ENCODE results near the gene PRKCE. TPM values are rescaled to one million over a fixed set of nuclear protein-coding genes. Genes with fewer than 3 reads are reported as not detected.

The PRKCE gene
- total RNA-seq, 2 donors from 2014 or later = 10.4 to 13.8 TPM

GRCh38 chr2:45992741-45993475 lies 341.4 kb downstream of the PRKCE start:
- ATAC-seq (no peak), DNase-seq (ENCODE audit: low spot score in 2 of 2) (no peak)
- peak overlapping the region in 1 of 2 donors; percentile 24 for H3K27ac Mint-ChIP-seq
- H3K9me3 Mint-ChIP-seq = no peaks in the 10 kb centered on the region
- no peaks in the 10 kb centered on the region for H3K36me3 Mint-ChIP-seq

- ATAC-seq (peak; percentile 57 to 67), DNase-seq (ENCODE audit: low spot score in 2 of 2) (peak in 1 of 2 donors; percentile 63)
- Mint-ChIP-seq H3K27ac (no peak overlapping the region), H3K36me3 (peaks cover 0 to 3% of the 10 kb centered on the region in 2 donors), H3K9me3 (no peaks in the 10 kb centered on the region)
Measured at GRCh38 chr2:45993476-45993991, 342.1 kb downstream of the PRKCE start.

DNA sequence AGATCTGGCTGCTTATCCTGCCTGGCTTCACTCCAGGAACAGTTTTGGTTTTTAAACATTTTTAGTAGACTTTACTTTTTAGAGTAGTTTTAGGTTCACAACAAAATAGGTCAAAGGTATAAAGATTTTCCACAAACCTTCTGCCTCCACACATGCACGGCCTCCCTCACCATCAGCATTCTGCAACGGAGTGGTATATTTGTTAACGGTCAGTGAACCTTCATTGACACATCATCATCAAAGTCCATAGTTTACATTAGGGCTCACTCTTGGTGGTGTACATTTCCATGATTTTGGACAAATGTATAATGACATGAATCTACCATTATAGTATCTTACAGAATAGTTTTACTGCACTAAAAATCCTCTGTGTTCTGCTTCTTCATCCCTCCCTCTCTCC lies 342.6 kb downstream of the PRKCE start:
- no peak overlapping the region for H3K27ac Mint-ChIP-seq
- no peaks in the 10 kb centered on the region for H3K9me3 Mint-ChIP-seq
- ATAC-seq = no peak
- no peak for DNase-seq (ENCODE audit: low spot score in 2 of 2)
- H3K36me3 Mint-ChIP-seq = peaks cover 0 to 6% of the 10 kb centered on the region in 2 donors

GRCh38 chr2:46000660-46001059 lies 349.2 kb downstream of the PRKCE start:
- ATAC-seq = no peak
- no peak overlapping the region for H3K27ac Mint-ChIP-seq
- peaks cover 0 to 14% of the 10 kb centered on the region in 2 donors for H3K36me3 Mint-ChIP-seq
- H3K9me3 Mint-ChIP-seq = no peaks in the 10 kb centered on the region
- DNase-seq (ENCODE audit: low spot score in 2 of 2) = no peak

GRCh38 chr2:46001290-46001689 lies 349.8 kb downstream of the PRKCE start:
- DNase-seq (ENCODE audit: low spot score in 2 of 2) (no peak), ATAC-seq (no peak)
- peaks cover 0 to 14% of the 10 kb centered on the region in 2 donors for H3K36me3 Mint-ChIP-seq
- no peaks in the 10 kb centered on the region for H3K9me3 Mint-ChIP-seq
- H3K27ac Mint-ChIP-seq = no peak overlapping the region

DNA sequence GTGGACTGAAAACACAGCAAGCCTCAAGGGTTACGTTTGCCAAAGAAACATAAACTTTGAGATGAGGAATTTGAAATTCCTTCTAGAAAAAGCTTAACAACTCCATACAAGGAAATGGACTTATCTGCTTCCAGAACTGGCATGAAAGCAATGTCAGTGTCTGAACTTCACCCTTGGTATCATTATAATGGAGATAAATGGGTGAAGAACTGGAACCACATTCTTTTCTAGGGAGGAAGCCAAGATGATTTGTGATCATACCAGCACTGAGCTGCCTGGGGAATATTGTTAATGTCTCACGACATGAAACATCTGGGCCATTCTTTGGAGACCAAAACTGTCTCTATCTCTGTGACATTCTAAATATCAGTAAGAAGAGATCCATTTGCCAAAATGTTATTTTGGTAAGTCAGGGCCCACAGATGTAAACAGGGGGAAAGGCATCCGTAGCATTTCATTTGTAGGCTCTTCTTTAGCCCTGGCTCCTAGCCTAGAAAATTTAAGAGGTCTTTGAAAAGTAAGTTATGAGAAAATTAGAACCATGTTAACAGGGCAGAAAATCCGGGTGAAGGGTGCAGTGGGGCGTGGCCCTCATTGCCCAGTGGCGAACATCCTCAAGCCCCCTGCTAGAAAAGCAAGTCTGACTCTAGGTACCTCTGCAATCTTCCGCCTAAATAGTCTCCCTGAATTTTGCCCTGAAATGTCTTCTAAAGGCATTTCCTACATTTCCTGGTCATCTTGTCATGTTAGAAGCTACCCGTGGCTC lies 350.4 kb downstream of the PRKCE start:
- Mint-ChIP-seq H3K27ac (no peak overlapping the region), H3K9me3 (no peaks in the 10 kb centered on the region)

GRCh38 chr2:46002507-46002883 lies 351.0 kb downstream of the PRKCE start:
- no peak for DNase-seq (ENCODE audit: low spot score in 2 of 2)
- Mint-ChIP-seq H3K27ac (no peak overlapping the region), H3K36me3 (peaks cover 0 to 14% of the 10 kb centered on the region in 2 donors), H3K9me3 (no peaks in the 10 kb centered on the region)
- no peak for ATAC-seq

More for the DNA sequence above, 350.4 kb downstream of the PRKCE start:
- DNase-seq (ENCODE audit: low spot score in 2 of 2) (no peak), ATAC-seq (no peak)
- H3K36me3 Mint-ChIP-seq = peaks cover 0 to 14% of the 10 kb centered on the region in 2 donors

DNA sequence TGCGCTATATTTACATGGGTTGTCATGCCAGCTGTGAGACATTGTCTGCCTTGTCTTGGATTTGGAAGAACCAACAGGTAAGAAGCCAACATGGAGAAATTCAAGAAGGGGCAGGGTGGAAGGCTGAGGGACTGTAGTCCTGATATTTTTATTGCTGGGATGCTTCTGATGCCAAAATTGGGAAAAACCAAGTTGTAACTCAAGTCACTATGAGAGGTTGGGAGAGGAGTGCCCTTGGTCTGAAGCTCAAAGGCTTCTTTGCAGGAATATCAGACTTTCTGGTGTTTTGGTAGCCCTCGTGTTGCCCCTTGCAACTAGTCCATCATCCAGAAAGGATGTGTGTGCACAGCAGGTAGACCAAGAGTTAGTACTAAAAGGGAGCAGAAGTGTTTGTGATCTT lies 351.5 kb downstream of the PRKCE start:
- Mint-ChIP-seq H3K36me3 (peaks cover 0 to 14% of the 10 kb centered on the region in 2 donors), H3K9me3 (no peaks in the 10 kb centered on the region), H3K27ac (peak overlapping the region in 1 of 2 donors; percentile 31)
- ATAC-seq (no peak), DNase-seq (ENCODE audit: low spot score in 2 of 2) (no peak)

- DNase-seq (ENCODE audit: low spot score in 2 of 2) (no peak), ATAC-seq (no peak)
- H3K9me3 Mint-ChIP-seq = no peaks in the 10 kb centered on the region
- H3K27ac Mint-ChIP-seq = no peak overlapping the region
- peaks cover 0 to 8% of the 10 kb centered on the region in 2 donors for H3K36me3 Mint-ChIP-seq
Measured at GRCh38 chr2:46003903-46004473, 352.5 kb downstream of the PRKCE start.

GRCh38 chr2:46006473-46007025 lies 355.1 kb downstream of the PRKCE start:
- Mint-ChIP-seq H3K36me3 (peaks cover 0 to 8% of the 10 kb centered on the region in 2 donors), H3K27ac (no peak overlapping the region), H3K9me3 (no peaks in the 10 kb centered on the region)
- DNase-seq (ENCODE audit: low spot score in 2 of 2) (no peak), ATAC-seq (no peak)

DNA sequence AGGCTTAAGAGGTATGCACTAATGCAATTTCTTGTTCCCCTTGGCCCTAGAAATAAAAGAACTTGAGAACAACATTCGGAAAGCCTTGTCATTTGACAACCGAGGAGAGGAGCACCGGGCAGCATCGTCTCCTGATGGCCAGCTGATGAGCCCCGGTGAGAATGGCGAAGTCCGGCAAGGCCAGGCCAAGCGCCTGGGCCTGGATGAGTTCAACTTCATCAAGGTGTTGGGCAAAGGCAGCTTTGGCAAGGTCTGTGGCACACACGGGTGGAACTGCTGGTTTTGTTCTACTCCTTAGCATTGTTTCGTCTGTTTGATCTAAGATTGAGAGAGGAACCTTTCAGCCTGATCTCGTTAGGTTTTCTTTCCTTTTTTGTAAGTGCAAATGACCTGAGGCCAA lies 355.9 kb downstream of the PRKCE start:
- peaks cover 0 to 6% of the 10 kb centered on the region in 2 donors for H3K36me3 Mint-ChIP-seq
- no peak for ATAC-seq
- H3K9me3 Mint-ChIP-seq = no peaks in the 10 kb centered on the region
- DNase-seq (ENCODE audit: low spot score in 2 of 2) = no peak
- no peak overlapping the region for H3K27ac Mint-ChIP-seq

GRCh38 chr2:46008091-46008870 lies 356.8 kb downstream of the PRKCE start:
- Mint-ChIP-seq H3K9me3 (no peaks in the 10 kb centered on the region), H3K27ac (peak overlapping the region; percentile 39 to 75), H3K36me3 (no peaks in the 10 kb centered on the region)
- no peak for ATAC-seq
- no peak for DNase-seq (ENCODE audit: low spot score in 2 of 2)

- Mint-ChIP-seq H3K9me3 (no peaks in the 10 kb centered on the region), H3K36me3 (no peaks in the 10 kb centered on the region), H3K27ac (no peak overlapping the region)
- DNase-seq (ENCODE audit: low spot score in 2 of 2) (no peak), ATAC-seq (no peak)
Measured at GRCh38 chr2:46009315-46009714, 357.8 kb downstream of the PRKCE start.

- DNase-seq (ENCODE audit: low spot score in 2 of 2) = no peak
- Mint-ChIP-seq H3K27ac (no peak overlapping the region), H3K9me3 (no peaks in the 10 kb centered on the region), H3K36me3 (no peaks in the 10 kb centered on the region)
- ATAC-seq = no peak
Measured at GRCh38 chr2:46009772-46010171, 358.3 kb downstream of the PRKCE start.

DNA sequence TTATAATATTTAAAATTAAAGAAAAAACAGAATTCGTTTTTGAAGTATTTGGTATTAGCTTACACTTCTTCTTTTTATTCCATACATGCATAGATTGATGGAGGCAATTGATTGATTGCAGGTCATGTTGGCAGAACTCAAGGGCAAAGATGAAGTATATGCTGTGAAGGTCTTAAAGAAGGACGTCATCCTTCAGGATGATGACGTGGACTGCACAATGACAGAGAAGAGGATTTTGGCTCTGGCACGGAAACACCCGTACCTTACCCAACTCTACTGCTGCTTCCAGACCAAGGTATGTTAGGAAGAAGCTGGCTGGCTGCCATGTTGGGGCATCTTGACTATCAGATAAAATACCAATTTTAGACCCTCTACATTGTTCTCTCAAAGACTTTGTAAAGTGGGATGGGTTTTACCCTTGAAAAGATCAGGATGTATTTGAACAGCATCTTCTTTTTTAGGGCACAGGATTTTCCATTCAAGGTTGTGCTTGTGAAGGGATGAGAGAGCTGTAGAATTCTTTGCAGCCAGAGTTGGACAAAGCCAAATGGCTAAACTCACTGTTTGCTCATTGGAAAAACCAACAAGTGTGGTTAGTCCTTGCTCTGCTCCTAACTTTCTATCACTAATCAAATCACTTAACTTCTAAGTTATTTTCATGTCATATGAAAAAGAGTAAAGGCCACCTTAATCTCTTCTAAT lies 358.9 kb downstream of the PRKCE start:
- no peak overlapping the region for H3K27ac Mint-ChIP-seq

More for the DNA sequence above, 358.9 kb downstream of the PRKCE start:
- Mint-ChIP-seq H3K36me3 (no peaks in the 10 kb centered on the region), H3K9me3 (no peaks in the 10 kb centered on the region)
- DNase-seq (ENCODE audit: low spot score in 2 of 2) (no peak), ATAC-seq (no peak)
